ENCODE data around the gene ZNF181. TPM values are rescaled to one million over a fixed set of nuclear protein-coding genes. Genes with fewer than 3 reads are reported as not detected.

ZNF181 gene
- total RNA-seq, 1 experiment from 2014 or later, result 17.2 TPM

- Histone ChIP-seq H3K27me3 (ENCODE audit: low read length) (no peaks in the 10 kb centered on the region), H3F3A (ENCODE audit: low read length, unreplicated experiment) (no peaks in the 10 kb centered on the region), H3K27ac (ENCODE audit: low read length) (no peak overlapping the region), H3K9ac (ENCODE audit: low read length) (no peak overlapping the region), H3K36me3 (ENCODE audit: low read depth, low read length) (no peaks in the 10 kb centered on the region; the same call in 1 of the 2 replicates), H2AFZ (ENCODE audit: low read length) (no peak overlapping the region), H3K9me2 (replicated peaks; ENCODE audit: low read length) (no peaks in the 10 kb centered on the region), H3K9me3 (ENCODE audit: low read length) (peaks cover 11% of the 10 kb centered on the region; the same call in 1 of the 2 replicates), H3K79me2 (ENCODE audit: low read length) (no peaks in the 10 kb centered on the region), H3K4me2 (ENCODE audit: low read length) (no peak overlapping the region), H3K4me3 (ENCODE audit: low read length) (no peak overlapping the region), H3K4me1 (ENCODE audit: insufficient read depth, low read length) (no peaks in the 10 kb centered on the region), H4K20me1 (ENCODE audit: low read length) (no peaks in the 10 kb centered on the region)
- DNase-seq, result no peak
- no TSS peak for BruUV-seq (replicated peaks)
- ChIA-PET POLR2A (ENCODE audit: unreplicated experiment) (no interaction called here), CTCF (no interaction called here)
- intact Hi-C loops (cut with micrococcal nuclease), result no loop called here
- ATAC-seq, result no peak
- TF ChIP-seq EZH2 (IDR thresholded peaks at IDR 0.05; ENCODE audit: low read length, unreplicated experiment), result no peak
- TF ChIP-seq, protein P1, sequence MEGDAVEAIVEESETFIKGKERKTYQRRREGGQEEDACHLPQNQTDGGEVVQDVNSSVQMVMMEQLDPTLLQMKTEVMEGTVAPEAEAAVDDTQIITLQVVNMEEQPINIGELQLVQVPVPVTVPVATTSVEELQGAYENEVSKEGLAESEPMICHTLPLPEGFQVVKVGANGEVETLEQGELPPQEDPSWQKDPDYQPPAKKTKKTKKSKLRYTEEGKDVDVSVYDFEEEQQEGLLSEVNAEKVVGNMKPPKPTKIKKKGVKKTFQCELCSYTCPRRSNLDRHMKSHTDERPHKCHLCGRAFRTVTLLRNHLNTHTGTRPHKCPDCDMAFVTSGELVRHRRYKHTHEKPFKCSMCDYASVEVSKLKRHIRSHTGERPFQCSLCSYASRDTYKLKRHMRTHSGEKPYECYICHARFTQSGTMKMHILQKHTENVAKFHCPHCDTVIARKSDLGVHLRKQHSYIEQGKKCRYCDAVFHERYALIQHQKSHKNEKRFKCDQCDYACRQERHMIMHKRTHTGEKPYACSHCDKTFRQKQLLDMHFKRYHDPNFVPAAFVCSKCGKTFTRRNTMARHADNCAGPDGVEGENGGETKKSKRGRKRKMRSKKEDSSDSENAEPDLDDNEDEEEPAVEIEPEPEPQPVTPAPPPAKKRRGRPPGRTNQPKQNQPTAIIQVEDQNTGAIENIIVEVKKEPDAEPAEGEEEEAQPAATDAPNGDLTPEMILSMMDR (conservative IDR thresholded peaks at IDR 0.05; ENCODE audit: low read depth, low read length), result no peak
- TF ChIP-seq EZH2phosphoT487 (IDR thresholded peaks at IDR 0.05; ENCODE audit: borderline replicate concordance, low read length), result no peak
Observed at GRCh38 chr19:34757441-34757840, 23.4 kb downstream of the ZNF181 start.

DNA sequence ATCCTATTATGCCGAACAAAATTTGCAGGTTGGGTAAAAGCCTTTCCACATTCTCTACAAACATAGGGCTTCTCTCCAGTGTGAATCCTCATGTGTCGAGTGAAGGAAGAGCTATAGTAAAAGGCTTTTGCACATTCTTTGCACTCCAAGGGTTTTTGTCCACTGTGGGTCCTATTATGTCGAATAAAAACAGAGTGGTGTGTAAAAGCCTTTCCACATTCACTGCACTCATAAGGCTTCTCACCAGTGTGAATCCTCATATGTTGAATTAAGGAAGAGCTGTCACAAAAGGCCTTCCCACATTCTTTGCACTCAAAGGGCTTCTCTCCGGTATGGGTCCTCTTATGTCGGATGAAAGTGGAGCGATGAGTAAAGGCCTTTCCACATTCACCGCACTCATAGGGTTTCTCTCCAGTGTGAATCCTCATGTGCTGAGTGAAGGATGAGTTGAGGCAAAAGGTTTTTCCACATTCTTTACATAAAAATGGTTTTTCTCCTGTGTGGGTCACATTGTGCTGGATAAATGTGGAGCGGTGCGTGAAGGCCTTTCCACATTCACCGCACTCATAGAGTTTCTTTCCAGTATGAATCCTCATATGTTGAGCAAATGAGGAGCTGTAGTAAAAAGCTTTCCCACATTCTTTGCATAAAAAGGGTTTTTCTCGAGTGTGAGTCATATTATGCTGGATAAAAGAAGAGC, 25.3 kb downstream of the ZNF181 start:
- Histone ChIP-seq H3K9me2 (replicated peaks; ENCODE audit: low read length) (no peaks in the 10 kb centered on the region), H3K9ac (ENCODE audit: low read length) (no peak overlapping the region), H3K9me3 (ENCODE audit: low read length) (peaks cover 11% of the 10 kb centered on the region; the same call in 1 of the 2 replicates), H3K27ac (ENCODE audit: low read length) (no peak overlapping the region), H3F3A (ENCODE audit: low read length, unreplicated experiment) (no peaks in the 10 kb centered on the region), H3K79me2 (ENCODE audit: low read length) (no peaks in the 10 kb centered on the region), H3K4me2 (ENCODE audit: low read length) (no peak overlapping the region), H3K4me3 (ENCODE audit: low read length) (no peak overlapping the region), H4K20me1 (ENCODE audit: low read length) (no peaks in the 10 kb centered on the region), H3K27me3 (ENCODE audit: low read length) (no peaks in the 10 kb centered on the region), H2AFZ (ENCODE audit: low read length) (no peak overlapping the region), H3K4me1 (ENCODE audit: insufficient read depth, low read length) (no peaks in the 10 kb centered on the region), H3K36me3 (ENCODE audit: low read depth, low read length) (no peaks in the 10 kb centered on the region; the same call in 1 of the 2 replicates)
- ATAC-seq, result no peak
- CTCF ChIA-PET, result no interaction called here
- no peak for DNase-seq
- POLR2A ChIA-PET (ENCODE audit: unreplicated experiment), result no interaction called here
- BruUV-seq (replicated peaks), result no TSS peak
- TF ChIP-seq EZH2 (IDR thresholded peaks at IDR 0.05; ENCODE audit: low read length, unreplicated experiment), result no peak
- TF ChIP-seq, protein P1 (conservative IDR thresholded peaks at IDR 0.05; ENCODE audit: low read depth, low read length), result no peak
- no peak for TF ChIP-seq EZH2phosphoT487 (IDR thresholded peaks at IDR 0.05; ENCODE audit: borderline replicate concordance, low read length)
- intact Hi-C loops (cut with micrococcal nuclease), result no loop called here

- H3K4me3 ChIP-seq (ENCODE audit: low read length), result no peak overlapping the region
- ATAC-seq (no peak), DNase-seq (no peak)
- intact Hi-C loops (cut with micrococcal nuclease), result no loop called here
- no peaks in the 10 kb centered on the region for H3K27me3 ChIP-seq (ENCODE audit: low read length)
- no peak overlapping the region for H3K27ac ChIP-seq (ENCODE audit: low read length)
- no peaks in the 10 kb centered on the region for H3F3A ChIP-seq (ENCODE audit: low read length, unreplicated experiment)
- TF ChIP-seq EZH2phosphoT487 (IDR thresholded peaks at IDR 0.05; ENCODE audit: borderline replicate concordance, low read length) (no peak), EZH2 (IDR thresholded peaks at IDR 0.05; ENCODE audit: low read length, unreplicated experiment) (no peak)
- TF ChIP-seq, protein P1 (conservative IDR thresholded peaks at IDR 0.05; ENCODE audit: low read depth, low read length), result no peak
- H3K9me2 ChIP-seq (replicated peaks; ENCODE audit: low read length), result no peaks in the 10 kb centered on the region
- no peak overlapping the region for H3K9ac ChIP-seq (ENCODE audit: low read length)
- BruUV-seq (replicated peaks), result no TSS peak
- H4K20me1 ChIP-seq (ENCODE audit: low read length), result no peaks in the 10 kb centered on the region
- H3K36me3 ChIP-seq (ENCODE audit: low read depth, low read length), result no peaks in the 10 kb centered on the region; the same call in 1 of the 2 replicates
- ChIA-PET CTCF (interaction anchor here (0.6 kb wide), 1 partner anchor 334 kb away, joined by 4 read pairs; no protein-coding TSS in a partner anchor), POLR2A (ENCODE audit: unreplicated experiment) (no interaction called here)
- H3K9me3 ChIP-seq (ENCODE audit: low read length), result no peaks in the 10 kb centered on the region; the same call in 1 of the 2 replicates
- no peaks in the 10 kb centered on the region for H3K79me2 ChIP-seq (ENCODE audit: low read length)
- no peaks in the 10 kb centered on the region for H3K4me1 ChIP-seq (ENCODE audit: insufficient read depth, low read length)
- H2AFZ ChIP-seq (ENCODE audit: low read length), result no peak overlapping the region
- no peak overlapping the region for H3K4me2 ChIP-seq (ENCODE audit: low read length)
Observed at GRCh38 chr19:34766386-34766785, 32.3 kb downstream of the ZNF181 start.

Data from PC-3 (cell line).